Measurements from ENCODE around the gene SUSD6. TPM values are rescaled to one million over a fixed set of nuclear protein-coding genes. Genes with fewer than 3 reads are reported as not detected.

The SUSD6 gene
- total RNA-seq, 1 experiment from 2014 or later, result 3.7 TPM

GRCh38 chr14:69569859-69570258 lies 41.5 kb upstream of the SUSD6 start:
- no peak overlapping the region for H2AFZ ChIP-seq (ENCODE audit: low read length)
- DNase-seq, result no peak
- no peak overlapping the region for H3K27ac Mint-ChIP-seq
- no peak overlapping the region for H3K4me3 Mint-ChIP-seq
- 0 out of 5 replicates have a peak, but pooled peaks cover 0 to 2% of the 10 kb centered on the region in 2 experiments for H3K9me3 Mint-ChIP-seq
- H3K36me3 Mint-ChIP-seq (ENCODE audit: insufficient read depth in 1 of 3, low read depth in 3 of 3), result peaks cover 15 to 30% (median 19%) of the 10 kb centered on the region in 3 experiments; a peak in 6 of 7 replicates
- no peak overlapping the region for H3K9ac ChIP-seq (ENCODE audit: extremely low read depth, insufficient read length, low read length)
- no peak overlapping the region for H4K8ac ChIP-seq (replicated peaks; ENCODE audit: insufficient read length, low read depth, low read length)
- no peak overlapping the region for H3K18ac ChIP-seq (ENCODE audit: insufficient read length, low read depth, low read length)
- no peaks in the 10 kb centered on the region for H4K20me1 ChIP-seq (ENCODE audit: control insufficient read depth, insufficient read depth, insufficient read length)
- TF ChIP-seq CTCF (conservative IDR thresholded peaks at IDR 0.05), result no peak
- H3K14ac ChIP-seq (ENCODE audit: insufficient read depth, low read length), result no peak overlapping the region
- no peak overlapping the region for H2BK120ac ChIP-seq (ENCODE audit: low read depth, low read length, poor library complexity, severe bottlenecking)
- H2BK15ac ChIP-seq (ENCODE audit: low read depth, low read length), result no peak overlapping the region
- H4K91ac ChIP-seq (ENCODE audit: insufficient read length, low read depth, low read length), result no peak overlapping the region
- no peak overlapping the region for H3K56ac ChIP-seq (ENCODE audit: insufficient read length, low read depth, low read length)
- no peak overlapping the region for H3K4me2 ChIP-seq (ENCODE audit: insufficient read depth, insufficient read length, low read length)
- H3K4me1 ChIP-seq (ENCODE audit: insufficient read depth, low read length), result no peaks in the 10 kb centered on the region
- H3K79me2 ChIP-seq (ENCODE audit: insufficient read depth, low read length), result no peaks in the 10 kb centered on the region
- H3T11ph ChIP-seq (ENCODE audit: low read length), result no peak overlapping the region
- H3K23ac ChIP-seq (ENCODE audit: insufficient read length, low read depth, low read length), result no peak overlapping the region
- peaks cover 21% of the 10 kb centered on the region for H3K27me3 Mint-ChIP-seq (ENCODE audit: low read depth)
- no peak overlapping the region for H3K27ac ChIP-seq (ENCODE audit: insufficient read length, low read depth, low read length)
- no peak overlapping the region for H3K4ac ChIP-seq (ENCODE audit: low read depth, low read length)
- no peaks in the 10 kb centered on the region for H3K9me3 ChIP-seq (ENCODE audit: control insufficient read depth, low read depth, low read length)
- H2BK20ac ChIP-seq (ENCODE audit: low read depth, low read length, poor library complexity, severe bottlenecking), result no peak overlapping the region
- no peak overlapping the region for H4K5ac ChIP-seq (ENCODE audit: insufficient read length, low read depth, low read length)
- H3K4me1 Mint-ChIP-seq, result peaks cover 3 to 5% of the 10 kb centered on the region in 2 experiments
- no peak overlapping the region for H2BK5ac ChIP-seq (ENCODE audit: insufficient read length, low read length)
- peaks cover 3% of the 10 kb centered on the region for H3K23me2 ChIP-seq (ENCODE audit: insufficient read length, low read depth, low read length, poor library complexity, severe bottlenecking)
- H2AK5ac ChIP-seq (ENCODE audit: insufficient read length, low read length), result no peak overlapping the region
- no CpG with 5 or more reads among the region's 2 CpGs for WGBS (ENCODE audit: extremely low coverage, insufficient read length, low lambda C conversion rate)
- H3K27me3 ChIP-seq (ENCODE audit: insufficient read depth, low read length), result peaks cover 12% of the 10 kb centered on the region; the same call in 1 of the 2 replicates
- no peaks in the 10 kb centered on the region for H3K79me1 ChIP-seq (ENCODE audit: insufficient read depth, low read depth, low read length, poor library complexity, severe bottlenecking)
- H2BK12ac ChIP-seq (ENCODE audit: insufficient read length, low read depth, low read length), result no peak overlapping the region
